Endothelial cell (in vitro differentiated cells): ENCODE measurements around the gene TMEM123. TPM values are rescaled to one million over a fixed set of nuclear protein-coding genes. Genes with fewer than 3 reads are reported as not detected.
A peak's percentile ranks its signal among the peaks of the same experiment; 100 is the strongest.

Experiments
- DNase-seq: peaks from one replicate; pipeline ENCODE4 v3.0.0; 2021; ENCODE audit warnings: low spot score
- H3K27ac Mint-ChIP-seq: one replicate; pipeline ENCODE4 v1.8.0; 2021; ENCODE audit warnings: mixed read lengths, inconsistent platforms; ENCODE audit not compliant: unreplicated experiment
- H3K27me3 Mint-ChIP-seq: one replicate; pipeline ENCODE4 v1.8.0; 2021; ENCODE audit warnings: mild to moderate bottlenecking, moderate library complexity, mixed read lengths, inconsistent platforms; ENCODE audit not compliant: unreplicated experiment
- H3K36me3 Mint-ChIP-seq: one replicate; pipeline ENCODE4 v1.8.0; 2021; ENCODE audit warnings: mild to moderate bottlenecking, low read depth, mixed read lengths, inconsistent platforms; ENCODE audit not compliant: unreplicated experiment
- H3K4me1 Mint-ChIP-seq: one replicate; pipeline ENCODE4 v1.8.0; 2021; ENCODE audit warnings: mild to moderate bottlenecking, mixed read lengths, inconsistent platforms; ENCODE audit not compliant: unreplicated experiment
- H3K4me3 Mint-ChIP-seq: one replicate; pipeline ENCODE4 v1.8.0; 2021; ENCODE audit warnings: mild to moderate bottlenecking, mixed read lengths, inconsistent platforms; ENCODE audit not compliant: unreplicated experiment
- H3K9me3 Mint-ChIP-seq: one replicate; pipeline ENCODE4 v1.8.0; 2021; ENCODE audit warnings: mixed read lengths, inconsistent platforms; ENCODE audit not compliant: unreplicated experiment
- total RNA-seq: library from RNA; stranded (reverse); fragmentation: NEBNext Ultra II Directional; extraction: Animal tissue kit (Norgen Biotek cat#: 25700); gene quantifications from one replicate; pipeline ENCODE4 v1.2.1, GENCODE V29; 2021; ENCODE audit not compliant: unreplicated experiment
- TF ChIP-seq, protein P1 (sequence below): fragments of 200-600 bp; sonication (generic); IDR thresholded peaks from one replicate; pipeline ENCODE4 v1.5.0; 2021; ENCODE audit warnings: antibody characterized with exemption; ENCODE audit not compliant: unreplicated experiment

TMEM123 gene
- total RNA-seq, 1 donor from 2014 or later, result 142 TPM

DNA sequence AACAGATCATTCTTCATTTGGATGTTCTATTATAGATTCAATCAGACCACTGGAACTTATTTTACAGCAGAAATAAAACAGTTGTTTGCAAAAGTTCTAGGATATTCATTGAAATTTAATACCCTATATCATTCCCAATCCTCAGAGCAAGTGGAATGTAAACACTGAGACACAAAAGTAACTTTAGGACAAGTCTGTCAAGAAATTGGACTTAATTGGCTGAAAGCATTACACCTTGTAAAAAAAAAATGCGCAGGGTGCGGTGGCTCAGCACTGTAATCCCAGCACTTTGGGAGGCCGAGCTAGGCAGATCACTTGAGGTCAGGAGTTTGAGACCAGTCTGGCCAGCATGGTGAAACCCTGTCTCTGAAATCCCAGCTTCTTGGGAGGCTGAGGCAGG is 29.9 kb upstream of the TMEM123 start:
- Mint-ChIP-seq H3K36me3 (no peaks in the 10 kb centered on the region), H3K27me3 (no peaks in the 10 kb centered on the region), H3K4me3 (no peak overlapping the region), H3K9me3 (no peaks in the 10 kb centered on the region), H3K27ac (no peak overlapping the region), H3K4me1 (peaks cover 4% of the 10 kb centered on the region)
- DNase-seq, result no peak
- TF ChIP-seq, protein P1, sequence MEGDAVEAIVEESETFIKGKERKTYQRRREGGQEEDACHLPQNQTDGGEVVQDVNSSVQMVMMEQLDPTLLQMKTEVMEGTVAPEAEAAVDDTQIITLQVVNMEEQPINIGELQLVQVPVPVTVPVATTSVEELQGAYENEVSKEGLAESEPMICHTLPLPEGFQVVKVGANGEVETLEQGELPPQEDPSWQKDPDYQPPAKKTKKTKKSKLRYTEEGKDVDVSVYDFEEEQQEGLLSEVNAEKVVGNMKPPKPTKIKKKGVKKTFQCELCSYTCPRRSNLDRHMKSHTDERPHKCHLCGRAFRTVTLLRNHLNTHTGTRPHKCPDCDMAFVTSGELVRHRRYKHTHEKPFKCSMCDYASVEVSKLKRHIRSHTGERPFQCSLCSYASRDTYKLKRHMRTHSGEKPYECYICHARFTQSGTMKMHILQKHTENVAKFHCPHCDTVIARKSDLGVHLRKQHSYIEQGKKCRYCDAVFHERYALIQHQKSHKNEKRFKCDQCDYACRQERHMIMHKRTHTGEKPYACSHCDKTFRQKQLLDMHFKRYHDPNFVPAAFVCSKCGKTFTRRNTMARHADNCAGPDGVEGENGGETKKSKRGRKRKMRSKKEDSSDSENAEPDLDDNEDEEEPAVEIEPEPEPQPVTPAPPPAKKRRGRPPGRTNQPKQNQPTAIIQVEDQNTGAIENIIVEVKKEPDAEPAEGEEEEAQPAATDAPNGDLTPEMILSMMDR, result no peak

DNA sequence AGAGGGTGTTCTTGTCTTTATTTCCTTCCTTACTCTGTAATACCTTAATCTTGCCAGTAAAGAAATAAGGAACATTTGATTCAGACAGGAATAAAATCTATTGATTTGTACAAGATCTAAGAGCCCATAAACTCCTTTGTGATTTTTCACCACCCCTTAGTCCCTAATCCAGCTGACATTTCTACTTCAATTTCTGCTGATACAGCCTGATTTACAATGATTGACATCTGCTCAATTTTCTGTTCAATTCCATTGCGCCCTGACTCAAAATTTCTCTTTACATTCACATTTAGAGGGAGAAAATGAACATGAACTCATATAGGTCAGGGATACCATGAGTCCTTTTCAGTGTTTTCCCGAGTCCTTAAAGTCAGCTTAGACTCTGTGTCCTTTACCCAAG is 27.2 kb upstream of the TMEM123 start:
- DNase-seq, result no peak
- Mint-ChIP-seq H3K36me3 (no peaks in the 10 kb centered on the region), H3K4me3 (no peak overlapping the region), H3K27me3 (no peaks in the 10 kb centered on the region), H3K9me3 (no peaks in the 10 kb centered on the region), H3K27ac (no peak overlapping the region), H3K4me1 (peaks cover 14% of the 10 kb centered on the region)
- TF ChIP-seq, protein P1, result no peak

DNA sequence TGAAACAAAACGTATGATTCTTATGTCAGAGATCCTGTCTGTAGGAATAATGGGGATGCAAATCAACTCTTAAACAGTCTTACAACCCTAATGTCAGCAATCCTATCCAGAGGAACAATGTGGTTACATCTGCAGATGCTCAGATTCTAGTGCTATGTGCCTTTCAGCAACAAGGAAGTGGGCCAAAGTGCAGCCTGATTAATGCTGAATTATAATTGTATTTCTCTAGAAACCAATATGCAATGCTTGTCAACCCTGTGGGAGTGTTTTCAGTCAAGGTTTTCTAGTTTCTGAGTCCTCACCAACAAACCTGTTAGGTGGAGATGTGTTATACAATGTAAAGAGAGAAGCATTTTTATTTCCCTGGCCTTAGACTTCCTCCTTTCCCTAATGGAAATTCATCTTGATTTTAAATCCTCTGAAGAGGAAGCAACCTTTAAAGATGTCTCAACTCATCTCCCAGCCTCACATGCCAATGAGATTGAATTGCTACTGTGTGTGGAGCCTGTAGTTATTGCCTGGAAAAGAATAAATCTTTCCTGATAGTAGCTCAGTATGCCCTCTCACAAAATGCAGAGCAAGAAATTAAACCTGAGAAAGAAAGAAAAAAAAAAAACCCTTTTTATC is 26.2 kb upstream of the TMEM123 start:
- no peak overlapping the region for H3K4me3 Mint-ChIP-seq
- H3K36me3 Mint-ChIP-seq, result no peaks in the 10 kb centered on the region
- TF ChIP-seq, protein P1, result no peak
- H3K4me1 Mint-ChIP-seq, result peaks cover 14% of the 10 kb centered on the region
- no peaks in the 10 kb centered on the region for H3K27me3 Mint-ChIP-seq
- no peak overlapping the region for H3K27ac Mint-ChIP-seq
- H3K9me3 Mint-ChIP-seq, result no peaks in the 10 kb centered on the region
- no peak for DNase-seq

DNA sequence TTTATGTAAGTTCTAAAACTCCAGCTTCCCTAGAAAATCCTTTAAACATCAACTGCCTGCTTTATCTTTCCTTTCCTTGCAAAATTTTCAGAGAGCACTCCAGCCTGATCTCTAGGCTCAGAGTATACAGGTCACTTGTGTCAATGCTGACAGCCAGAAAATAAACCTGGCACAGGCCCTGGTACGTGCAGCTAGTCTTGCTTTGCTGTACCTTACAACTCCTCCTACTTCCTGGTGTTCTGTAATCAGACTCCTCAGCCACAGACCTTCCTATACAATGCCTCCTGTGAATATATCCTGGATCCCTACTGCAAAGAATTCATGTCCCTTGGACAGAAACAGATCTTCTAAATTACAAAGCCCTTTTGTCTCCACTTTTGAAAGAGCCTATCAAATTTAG is 24.2 kb upstream of the TMEM123 start:
- TF ChIP-seq, protein P1, result no peak
- Mint-ChIP-seq H3K27ac (peak overlapping the region; percentile 62), H3K4me1 (peaks cover 14% of the 10 kb centered on the region), H3K4me3 (no peak overlapping the region), H3K9me3 (no peaks in the 10 kb centered on the region), H3K36me3 (no peaks in the 10 kb centered on the region), H3K27me3 (no peaks in the 10 kb centered on the region)
- peak; percentile 11 for DNase-seq

DNA sequence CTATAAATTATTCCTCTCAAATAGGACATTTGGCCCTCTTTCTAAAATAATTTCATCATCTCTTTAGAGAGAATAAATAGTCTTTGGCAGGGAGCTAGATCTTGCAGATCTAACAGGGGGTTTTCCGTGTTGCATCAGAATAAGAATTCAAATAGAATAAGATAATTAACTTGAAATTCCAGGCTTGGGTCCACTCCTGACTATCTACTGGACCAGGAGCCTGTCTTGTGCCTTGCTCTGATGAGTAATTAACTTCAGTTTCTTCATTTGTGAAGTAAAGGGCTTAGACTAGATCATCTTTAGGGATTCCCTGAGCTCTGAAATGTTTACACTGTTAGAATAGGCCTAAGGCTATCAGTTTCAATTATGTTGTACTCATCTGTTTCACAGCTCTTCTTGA is 23.5 kb upstream of the TMEM123 start:
- H3K4me1 Mint-ChIP-seq, result peaks cover 14% of the 10 kb centered on the region
- no peak for DNase-seq
- H3K9me3 Mint-ChIP-seq, result no peaks in the 10 kb centered on the region
- H3K36me3 Mint-ChIP-seq, result no peaks in the 10 kb centered on the region
- TF ChIP-seq, protein P1, result no peak
- no peak overlapping the region for H3K4me3 Mint-ChIP-seq
- H3K27ac Mint-ChIP-seq, result peak overlapping the region; percentile 62
- no peaks in the 10 kb centered on the region for H3K27me3 Mint-ChIP-seq
